K562 (cell line): ENCODE measurements around the gene OR52E4. TPM values are rescaled to one million over a fixed set of nuclear protein-coding genes. Genes with fewer than 3 reads are reported as not detected.
A peak's percentile ranks its signal among the peaks of the same experiment; 100 is the strongest.

ENCODE experiments used
- ATAC-seq: fragments of 200-7000 bp; cut with Tn5 transposase; 3 replicates; pipeline ENCODE4 v1.9.1; 2020; ENCODE audit warnings: moderate library complexity
- BruUV-seq: library from RNA; stranded (reverse); fragments of 400-500 nt; replicated peaks from 2 replicates; lab custom pipeline; 2021; lab: Mats Ljungman, UMichigan
- CTCF ChIA-PET: fragments of 300-600 bp; formaldehyde crosslinking; extraction: SDS; loops from one replicate; lab custom pipeline; 2021; ENCODE audit warnings: low intra/inter-chr PET ratio; lab: Yijun Ruan, JAX
- POLR2A ChIA-PET: fragments of 300-600, 350-650 bp; sonication (Branson Sonifier 250); formaldehyde crosslinking; extraction: SDS; loops from one replicate; lab custom pipeline; 2021; ENCODE audit warnings: antibody characterized with exemption, inconsistent platforms; lab: Yijun Ruan, JAX
- DNase-seq, 4 experiments: peaks; one replicate each; pipeline versions ENCODE4 v3.0.0 to v3.0.0-alpha.2; 2011 to 2018; ENCODE audit warnings: low spot score in 3 of 4, mixed read lengths in 3 of 4; ENCODE audit errors: extremely low read depth in 1 of 4
- FAIRE-seq: peaks from 2 replicates; lab custom pipeline; 2011; peaks lifted over from hg19 to GRCh38; lab: Jason Lieb, UNC
- H2AFZ ChIP-seq: 2 replicates; pipeline ENCODE4 v1.6.0; 2011; ENCODE audit warnings: low read depth, low read length, control low read depth, inconsistent platforms
- H3K27ac ChIP-seq: fragments of 200-600 bp; 3 replicates; pipeline ENCODE4 v1.8.0; 2011; ENCODE audit warnings: low read depth, mild to moderate bottlenecking, control low read depth, inconsistent platforms, low read length, moderate library complexity, mixed read lengths; ENCODE audit errors: extremely low read depth
- H3K27me3 ChIP-seq, 2 experiments: fragments of 300-600 bp in 1 of 2; 2 replicates in 1 of 2; 3 replicates in 1 of 2; pipeline versions ENCODE4 v1.6.0 to v1.8.0; 2011; ENCODE audit warnings: inconsistent platforms in 2 of 2, low read length in 2 of 2, mild to moderate bottlenecking in 1 of 2, mixed read lengths in 1 of 2, moderate library complexity in 1 of 2; ENCODE audit not compliant: control insufficient read depth in 2 of 2, insufficient read depth in 2 of 2
- H3K36me3 ChIP-seq: fragments of 300-600 bp; 3 replicates; pipeline ENCODE4 v1.8.0; 2011; ENCODE audit warnings: mild to moderate bottlenecking, low read length, inconsistent platforms; ENCODE audit not compliant: control insufficient read depth, insufficient read depth
- H3K4me1 ChIP-seq, 2 experiments: fragments of 200-600 bp in 1 of 2; replicated peaks in 1 of 2; 2 replicates in 1 of 2; 3 replicates in 1 of 2; pipeline versions ENCODE4 v1.5.1 to v1.8.0; 2011; ENCODE audit warnings: inconsistent platforms in 2 of 2, low read length in 2 of 2, mild to moderate bottlenecking in 1 of 2, mixed read lengths in 1 of 2, moderate library complexity in 1 of 2; ENCODE audit not compliant: control insufficient read depth in 2 of 2, insufficient read depth in 2 of 2
- H3K4me2 ChIP-seq: 2 replicates; pipeline ENCODE4 v1.6.1; 2011; ENCODE audit warnings: low read length, control low read depth, inconsistent platforms, mixed read lengths; ENCODE audit not compliant: insufficient read depth
- H3K4me3 ChIP-seq: fragments of 200-600 bp; sonication (generic), shearing (Covaris generic); 2 replicates; pipeline ENCODE4 v1.5.1; 2016; ENCODE audit warnings: control low read depth, inconsistent platforms
- H3K79me2 ChIP-seq: fragments of 200-600 bp; 3 replicates; pipeline ENCODE4 v1.8.0; 2011; ENCODE audit warnings: low read length, inconsistent platforms; ENCODE audit not compliant: control insufficient read depth, insufficient read depth
- H3K9ac ChIP-seq, 2 experiments: 2 replicates each; pipeline versions ENCODE4 v1.6.0 to v1.6.1; 2011; ENCODE audit warnings: low read depth in 2 of 2, low read length in 2 of 2, control low read depth in 1 of 2, inconsistent platforms in 1 of 2, mild to moderate bottlenecking in 1 of 2, mixed read lengths in 1 of 2; ENCODE audit not compliant: insufficient read depth in 1 of 2
- H3K9me1 ChIP-seq: one replicate; pipeline ENCODE4 v1.6.0; 2011; ENCODE audit warnings: inconsistent platforms, mild to moderate bottlenecking, low read length, moderate library complexity; ENCODE audit not compliant: control insufficient read depth, insufficient read depth
- H3K9me3 ChIP-seq: replicated peaks from 2 replicates; pipeline ENCODE4 v1.5.1; 2011; ENCODE audit warnings: low read depth, low read length, inconsistent platforms; ENCODE audit not compliant: control insufficient read depth, insufficient read depth
- H4K20me1 ChIP-seq: replicated peaks from 2 replicates; pipeline ENCODE4 v1.6.1; 2011; ENCODE audit warnings: low read length, inconsistent platforms, mixed read lengths; ENCODE audit not compliant: control insufficient read depth, insufficient read depth
- CEBPG ChIP-seq, 3 experiments: fragments of 200-800 bp in 1 of 3; sonication (Bioruptor generic) in 1 of 3; sonication (generic) in 1 of 3; formaldehyde crosslinking in 1 of 3; IDR thresholded peaks in 2 of 3; conservative IDR thresholded peaks in 1 of 3; 2 replicates each; pipeline versions ENCODE4 v1.6.1 to v1.8.0; 2016 to 2022; ENCODE audit warnings: missing compliant biosample characterization in 2 of 3, missing genetic modification characterization in 2 of 3, mild to moderate bottlenecking in 1 of 3, missing genetic modification reagents in 1 of 3
- HNRNPUL1 ChIP-seq: fragments of 200-400 bp; formaldehyde crosslinking; IDR thresholded peaks from 2 replicates; pipeline ENCODE4 v1.6.1; 2017; ENCODE audit warnings: low read length
- JUN ChIP-seq, 2 experiments: sonication (generic) in 1 of 2; formaldehyde crosslinking in 1 of 2; IDR thresholded peaks; 2 replicates each; pipeline versions ENCODE4 v1.6.1 to v1.8.0; 2012 to 2022; ENCODE audit warnings: borderline replicate concordance in 2 of 2, mild to moderate bottlenecking in 2 of 2, improper control_type of control experiment in 1 of 2, low read depth in 1 of 2, low read length in 1 of 2, missing genetic modification reagents in 1 of 2
- JUND ChIP-seq, 2 experiments: IDR thresholded peaks; 2 replicates in 1 of 2; 3 replicates in 1 of 2; pipeline ENCODE4 v1.6.1; 2011; ENCODE audit warnings: borderline replicate concordance in 2 of 2, low read depth in 2 of 2, low read length in 2 of 2, improper control_type of control experiment in 1 of 2, missing biosample characterization in 1 of 2, missing genetic modification characterization in 1 of 2, missing genetic modification reagents in 1 of 2
- ZNF778 ChIP-seq: fragments of 450-650 bp; formaldehyde crosslinking; IDR thresholded peaks from 2 replicates; pipeline ENCODE4 v1.4.0; 2020; ENCODE audit warnings: mild to moderate bottlenecking, moderate library complexity
- ZNF780A ChIP-seq: fragments of 250-450 bp; sonication (Bioruptor Pico); IDR thresholded peaks from 2 replicates; pipeline ENCODE4 v1.5.0; 2021; ENCODE audit warnings: mild to moderate bottlenecking
- in situ Hi-C: fragments of 300-500 bp; cut with MboI; formaldehyde crosslinking; loops from 4 replicates; pipeline ENCODE4 v1.15.0; 2018; ENCODE audit warnings: inconsistent platforms, mixed read lengths
- intact Hi-C: fragments of 100-400 bp; cut with micrococcal nuclease; formaldehyde crosslinking; loops from 2 replicates; pipeline ENCODE4 v1.14.2; 2022
- polyA plus RNA-seq, 8 experiments: library from polyadenylated mRNA; depleted of rRNA in 4 of 8; stranded (reverse) in 5 of 8; unstranded in 3 of 8; fragments of >200 nt; fragmentation: Nextera tagmentation in 2 of 8; fragmentation: Illumina TruSeq in 1 of 8; extraction: Ambion mirVana in 2 of 8; extraction: Trizol in 1 of 8; gene quantifications; 2 replicates each; pipeline versions ENCODE4 v1.2.1 to v1.2.3, GENCODE V29; 2011 to 2014; ENCODE audit warnings: inconsistent platforms in 1 of 8, missing spikeins in 1 of 8
- total RNA-seq, 7 experiments: library from RNA; depleted of rRNA in 6 of 7; stranded (reverse); fragments of >200 nt in 6 of 7; fragmentation: Illumina TruSeq in 2 of 7; extraction: Trizol in 2 of 7; gene quantifications; 2 replicates each; pipeline versions ENCODE4 v1.2.1 to v1.2.3, GENCODE V29; 2011 to 2021; ENCODE audit warnings: low replicate concordance in 1 of 7
- TF ChIP-seq, protein P1 (sequence below), 2 experiments: fragments of 450-650 bp in 1 of 2; sonication (generic) in 1 of 2; formaldehyde crosslinking in 1 of 2; IDR thresholded peaks in 1 of 2; conservative IDR thresholded peaks in 1 of 2; 2 replicates each; pipeline versions ENCODE4 v1.6.1 to v1.8.1; 2016 to 2023; ENCODE audit warnings: mild to moderate bottlenecking in 2 of 2, moderate library complexity in 2 of 2, inconsistent platforms in 1 of 2, missing genetic modification reagents in 1 of 2

OR52E4 gene
- total and polyA plus RNA-seq, 9 of the 15 experiments (the other 6 are each of a cell fraction or from before 2014, with no cell fraction given): not detected

- intact Hi-C loops: no loop called here
- H3K4me1 ChIP-seq: no peaks in the 10 kb centered on the region; a peak in 1 of 5 replicates
- TF ChIP-seq ZNF778 (CRISPR knock-in tag): no peak
- no peak for TF ChIP-seq ZNF780A (CRISPR knock-in tag)
- 0 out of 2 replicates have a peak, but pooled peaks have one; percentile 37 for TF ChIP-seq JUN (IDR thresholded peaks at IDR 0.05; ENCODE audit: borderline replicate concordance, low read depth, low read length)
- no peak for TF ChIP-seq JUN (CRISPR knock-in tag; IDR thresholded peaks at IDR 0.05; ENCODE audit: borderline replicate concordance)
- no peak for TF ChIP-seq CEBPG (CRISPR knock-in tag; IDR thresholded peaks at IDR 0.05)
- TF ChIP-seq CEBPG (tag; conservative IDR thresholded peaks at IDR 0.05 in 1 of 2, IDR thresholded peaks at IDR 0.05 in 1 of 2): peak in 1 of 2 experiments; percentile 48; a peak in 1 of 4 replicates
- TF ChIP-seq HNRNPUL1: no peak
- TF ChIP-seq, protein P1, sequence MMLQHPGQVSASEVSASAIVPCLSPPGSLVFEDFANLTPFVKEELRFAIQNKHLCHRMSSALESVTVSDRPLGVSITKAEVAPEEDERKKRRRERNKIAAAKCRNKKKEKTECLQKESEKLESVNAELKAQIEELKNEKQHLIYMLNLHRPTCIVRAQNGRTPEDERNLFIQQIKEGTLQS (IDR thresholded peaks at IDR 0.05): peak; percentile 85
- TF ChIP-seq, protein P1 (CRISPR knock-in tag; conservative IDR thresholded peaks at IDR 0.05): no peak
- TF ChIP-seq JUND (IDR thresholded peaks at IDR 0.05; ENCODE audit: borderline replicate concordance, low read depth, low read length): peak; percentile 44; the same call in 1 of the 2 replicates
- peak; percentile 35; the same call in 1 of the 3 replicates for TF ChIP-seq JUND (tag; IDR thresholded peaks at IDR 0.05; ENCODE audit: borderline replicate concordance, low read depth, low read length)
- POLR2A ChIA-PET: no interaction called here
- no peak overlapping the region for H3K27ac ChIP-seq
- no peaks in the 10 kb centered on the region for H3K9me1 ChIP-seq
- DNase-seq (no peak), FAIRE-seq (no peak), ATAC-seq (no peak)
- no peak overlapping the region for H2AFZ ChIP-seq
- H4K20me1 ChIP-seq: no peaks in the 10 kb centered on the region
- H3K4me3 ChIP-seq: no peak overlapping the region
- peaks cover 1% of the 10 kb centered on the region; the same call in 1 of the 2 replicates for H3K9me3 ChIP-seq
- no peaks in the 10 kb centered on the region for H3K27me3 ChIP-seq
- CTCF ChIA-PET: no interaction called here
- no TSS peak for BruUV-seq
- H3K36me3 ChIP-seq: no peaks in the 10 kb centered on the region
- H3K4me2 ChIP-seq: no peak overlapping the region
- H3K9ac ChIP-seq: no peak overlapping the region
- H3K79me2 ChIP-seq: no peaks in the 10 kb centered on the region
- in situ Hi-C loops: no loop called here
These were observed 43.4 kb downstream of the OR52E4 start for GRCh38 chr11:5923794-5924193.
